Right renal cortex interstitium (tissue), 3 donors: ENCODE data around the gene CARS2. TPM values are rescaled to one million over a fixed set of nuclear protein-coding genes. Genes with fewer than 3 reads are reported as not detected.

ENCODE experiments used
- polyA plus RNA-seq, 3 donors: library from polyadenylated mRNA; unstranded; fragments of 120-200 nt; gene quantifications; one replicate each; pipeline ENCODE4 v1.2.1, GENCODE V29; 2013; ENCODE audit not compliant: insufficient read length in 3 of 3

Gene CARS2
- polyA plus RNA-seq, 3 donors = 52.5 to 55.1 (median 52.6) TPM

Other genes with a start within 250 kb of the CARS2 start
- gene RAB20, start 144.4 kb downstream of the CARS2 start, polyA plus RNA-seq = 1 to 10 TPM; 7.0 to 8.3 (median 7.0) TPM
- gene NAXD, start 90.6 kb downstream of the CARS2 start, polyA plus RNA-seq = 10 to 100 TPM; 40.4 to 42.1 (median 40.5) TPM
- 10 to 100 TPM; 25.5 to 27.6 (median 25.6) TPM for gene ING1, start 7.6 kb upstream of the CARS2 start, polyA plus RNA-seq
- gene ANKRD10, start 209.0 kb upstream of the CARS2 start, polyA plus RNA-seq = 100 to 1,000 TPM; 212 to 240 (median 214) TPM